PFSK-1 (cell line): ENCODE results near the gene ELOVL4.

Source experiments
- FOXP2 ChIP-seq: optimal IDR thresholded peaks from 2 replicates; pipeline ENCODE3; 2011; ENCODE audit warnings: borderline replicate concordance, control low read depth, inconsistent platforms; ENCODE audit not compliant: insufficient read depth; ENCODE audit errors: extremely low read length, extremely low read depth
- POLR2AphosphoS5 ChIP-seq: IDR thresholded peaks from 2 replicates; pipeline ENCODE4 v1.6.1; 2012; ENCODE audit warnings: low read depth, mild to moderate bottlenecking, control low read depth, low read length, moderate library complexity
- REST ChIP-seq, 2 experiments: IDR thresholded peaks; 2 replicates each; pipeline versions ENCODE4 v1.6.1 to v1.8.0; 2011 to 2012; ENCODE audit warnings: low read depth in 2 of 2, low read length in 2 of 2, control low read depth in 1 of 2, inconsistent platforms in 1 of 2, mild to moderate bottlenecking in 1 of 2, moderate library complexity in 1 of 2; ENCODE audit not compliant: insufficient read depth in 1 of 2
- SIN3A ChIP-seq: IDR thresholded peaks from 2 replicates; pipeline ENCODE4 v1.6.1; 2012; ENCODE audit warnings: mild to moderate bottlenecking, low read length, moderate library complexity, borderline replicate concordance; ENCODE audit not compliant: insufficient read depth
- TAF1 ChIP-seq: IDR thresholded peaks from 2 replicates; pipeline ENCODE4 v1.6.1; 2012; ENCODE audit warnings: low read length, control low read depth, borderline replicate concordance; ENCODE audit not compliant: insufficient read depth

The ELOVL4 gene

GRCh38 chr6:79943133-79943532 lies 4.2 kb downstream of the ELOVL4 start:
- no peak for TF ChIP-seq SIN3A
- no peak for TF ChIP-seq REST (IDR thresholded peaks at IDR 0.05; ENCODE audit: insufficient read depth in 1 of 2, low read depth in 2 of 2, low read length in 2 of 2)
- TF ChIP-seq TAF1, result no peak
- TF ChIP-seq FOXP2, result no peak
- TF ChIP-seq POLR2AphosphoS5, result no peak

DNA sequence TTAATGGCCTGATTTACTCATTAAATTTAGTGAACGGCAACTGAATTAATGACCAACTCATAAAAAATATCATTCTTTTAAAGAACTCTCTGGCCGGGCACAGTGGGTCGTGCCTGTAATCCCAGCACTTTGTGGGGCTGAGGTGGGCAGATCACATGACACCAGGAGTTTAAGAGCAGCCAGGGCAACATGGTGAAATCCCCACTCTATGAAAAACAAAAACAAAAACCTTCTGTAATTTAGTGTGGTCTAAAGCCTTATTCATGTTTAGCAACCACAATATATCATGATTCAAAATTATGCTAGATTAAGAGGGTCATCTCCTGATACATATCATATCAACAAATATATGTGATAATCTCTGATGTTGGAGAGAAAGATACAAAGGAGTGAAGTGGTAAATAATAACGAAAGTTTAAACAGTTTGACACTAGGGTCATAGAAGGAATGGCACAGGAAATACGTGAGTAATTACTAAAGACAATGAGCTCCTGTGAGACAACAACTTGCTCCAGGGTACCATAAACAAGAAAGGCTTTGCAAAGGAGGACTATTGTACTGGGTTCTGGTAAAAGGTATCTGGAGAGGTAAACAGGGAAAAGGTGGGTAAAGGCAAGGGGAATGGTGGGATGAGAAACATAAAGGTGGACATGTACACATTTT lies 5.7 kb downstream of the ELOVL4 start:
- TF ChIP-seq TAF1 (no peak), REST (IDR thresholded peaks at IDR 0.05; ENCODE audit: insufficient read depth in 1 of 2, low read depth in 2 of 2, low read length in 2 of 2) (no peak), POLR2AphosphoS5 (no peak), FOXP2 (no peak), SIN3A (no peak)

DNA sequence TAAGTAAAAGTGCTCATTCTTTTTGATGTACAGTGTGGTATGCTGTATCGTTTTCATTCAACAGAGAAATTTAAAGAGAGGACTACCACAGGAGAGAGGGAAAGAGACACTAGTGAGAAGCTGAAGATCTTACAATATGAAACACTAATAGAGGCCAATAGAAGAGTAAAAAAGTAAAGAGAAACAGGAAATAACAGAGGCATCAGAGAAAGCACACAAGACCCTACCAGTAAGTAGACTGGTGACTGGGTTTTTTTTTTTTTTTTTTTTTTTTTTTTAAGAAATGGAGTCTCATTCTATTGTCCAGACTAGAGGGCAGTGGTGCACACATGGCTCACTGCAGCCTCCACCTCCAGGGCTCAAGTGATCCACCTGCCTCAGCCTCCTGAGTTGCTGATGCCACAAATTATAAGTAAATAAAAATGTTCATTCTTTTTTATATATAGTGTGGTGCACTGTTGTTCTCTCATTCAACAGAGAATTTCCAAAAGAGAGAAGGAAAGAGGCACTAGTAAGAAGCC lies 18.8 kb downstream of the ELOVL4 start:
- TF ChIP-seq REST (IDR thresholded peaks at IDR 0.05; ENCODE audit: insufficient read depth in 1 of 2, low read depth in 2 of 2, low read length in 2 of 2) (no peak), TAF1 (no peak), POLR2AphosphoS5 (no peak), FOXP2 (no peak), SIN3A (no peak)

DNA sequence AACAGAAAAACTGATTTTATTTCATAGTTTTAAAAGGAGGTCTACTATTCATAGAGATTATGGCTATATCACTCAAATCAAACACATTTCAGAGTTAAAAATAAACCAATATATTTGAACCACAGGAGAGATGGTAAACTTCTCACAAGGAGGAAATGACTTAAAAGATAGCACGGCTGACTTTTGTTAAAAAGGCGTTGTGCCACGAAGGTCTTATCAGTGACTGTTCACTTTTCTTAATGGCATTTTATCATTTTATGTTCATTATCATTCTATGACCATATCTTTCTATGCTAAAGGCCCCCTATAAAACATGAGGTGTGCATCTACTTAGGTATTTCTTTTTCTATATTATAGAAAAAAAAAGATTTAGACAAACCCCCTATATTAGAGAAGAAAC lies 19.6 kb downstream of the ELOVL4 start:
- TF ChIP-seq REST (IDR thresholded peaks at IDR 0.05; ENCODE audit: insufficient read depth in 1 of 2, low read depth in 2 of 2, low read length in 2 of 2) (no peak), POLR2AphosphoS5 (no peak), SIN3A (no peak), TAF1 (no peak), FOXP2 (no peak)

DNA sequence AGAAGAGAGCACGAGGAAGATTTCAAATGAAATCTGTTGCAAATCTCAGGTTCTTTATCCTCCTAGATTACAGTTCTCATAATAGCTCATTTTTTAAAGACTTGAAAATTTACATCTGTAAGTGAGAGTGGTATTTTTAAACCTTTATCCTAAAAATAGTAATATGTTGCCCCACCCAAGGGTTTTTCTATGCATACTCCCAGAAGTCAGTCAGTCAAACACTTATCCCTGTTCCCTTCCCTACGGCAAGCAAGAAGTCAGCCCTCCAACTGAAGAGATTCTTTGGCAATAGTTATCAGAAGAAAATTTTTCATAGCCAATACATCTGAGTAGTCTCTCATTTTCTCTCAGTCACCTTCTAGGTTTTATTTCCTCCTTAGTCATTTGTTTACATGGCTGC lies 24.1 kb downstream of the ELOVL4 start:
- TF ChIP-seq TAF1 (no peak), POLR2AphosphoS5 (no peak), REST (IDR thresholded peaks at IDR 0.05; ENCODE audit: insufficient read depth in 1 of 2, low read depth in 2 of 2, low read length in 2 of 2) (no peak), SIN3A (no peak), FOXP2 (no peak)
